Glomerular visceral epithelial cell (primary cell): ENCODE results near the gene DUSP16.
"Not testable (repeated sequence)": the region's sequence is repeated elsewhere in the genome, so short reads cannot be mapped to it uniquely, and the experiment has no call there.

Source experiments
- DNase-seq: peaks from one replicate; pipeline ENCODE4 v3.0.0-alpha.2; 2016; ENCODE audit errors: extremely low spot score

The DUSP16 gene

GRCh38 chr12:12562585-12563261, at the start of gene DUSP16:
DUSP16 (minus strand) TSS chr12:12562863; CDS start chr12:12521098, 41,765 bp downstream.
- peak; percentile 96 for DNase-seq

DNA sequence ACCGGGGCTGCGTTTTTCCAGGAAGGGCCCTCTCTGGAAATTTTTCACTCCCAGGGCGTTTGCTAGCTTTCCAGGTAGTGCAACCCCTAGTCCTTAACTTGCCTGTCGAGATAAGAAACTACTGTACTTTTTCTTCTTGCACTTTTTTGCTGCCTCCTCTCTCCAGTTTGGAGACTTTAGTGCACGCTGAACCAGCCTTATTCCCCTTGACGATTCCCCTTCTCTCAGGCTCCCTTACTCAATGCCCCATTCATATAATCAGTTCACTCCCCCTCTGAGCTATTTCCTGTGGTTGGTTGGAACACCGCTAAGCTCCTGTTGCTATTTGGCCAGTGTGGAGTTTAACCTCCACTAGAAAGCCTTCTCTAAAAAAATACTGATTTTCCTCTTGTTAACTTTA, 49.7 kb upstream of the DUSP16 start:
- DNase-seq = peak; percentile 44

DNA sequence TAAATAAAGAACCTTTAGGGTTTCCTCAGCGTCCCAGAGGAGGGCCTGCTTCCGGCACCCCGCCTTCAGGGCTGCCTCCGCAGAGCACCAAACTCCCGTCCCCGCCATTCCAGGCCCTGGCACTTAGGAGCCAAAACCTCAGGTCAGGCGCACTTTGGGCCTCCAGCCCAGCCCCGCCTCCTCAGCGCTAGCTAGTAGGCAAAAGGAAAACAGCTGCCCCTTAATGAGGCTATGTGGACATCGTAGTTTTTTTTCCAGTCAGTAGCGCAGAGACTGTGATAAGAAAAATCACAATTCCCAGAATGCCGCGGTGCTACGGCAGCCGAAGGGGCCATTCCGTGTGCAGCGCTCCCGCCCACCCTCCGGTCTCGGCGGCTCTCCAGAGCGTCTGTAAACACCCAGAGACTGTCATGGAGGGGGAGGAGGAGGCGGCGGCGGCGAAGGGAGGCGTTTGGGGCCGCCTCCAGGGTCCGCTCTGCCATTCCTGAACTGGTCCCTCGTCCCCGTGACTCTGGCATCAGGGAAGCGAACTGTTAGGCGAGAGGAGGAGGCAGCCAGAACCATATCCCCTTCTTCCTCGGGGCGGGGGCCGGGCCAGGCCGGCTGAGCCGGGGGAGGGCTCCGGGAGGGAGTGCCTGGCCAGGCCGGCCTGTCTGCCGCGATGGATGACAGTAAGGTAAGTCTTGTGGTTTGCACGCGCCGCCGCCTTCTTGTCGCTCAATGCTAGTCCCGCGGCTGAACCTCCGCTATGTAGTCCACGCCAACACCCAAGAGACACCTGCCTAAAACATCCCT, 49.0 kb upstream of the DUSP16 start, which contains the start of gene CREBL2:
CREBL2 (plus strand) TSS at position 365 of the 795 bp plus-strand sequence; CDS start at position 662, 297 bp downstream.
- peak; percentile 93 for DNase-seq

GRCh38 chr12:12610711-12611110, 48.0 kb upstream of the DUSP16 start:
- DNase-seq = no peak

- DNase-seq = no peak
These were observed 47.0 kb upstream of the DUSP16 start for GRCh38 chr12:12609692-12610091.

- peak; percentile 13 for DNase-seq
These were observed 45.9 kb upstream of the DUSP16 start for GRCh38 chr12:12608557-12608957.

DNA sequence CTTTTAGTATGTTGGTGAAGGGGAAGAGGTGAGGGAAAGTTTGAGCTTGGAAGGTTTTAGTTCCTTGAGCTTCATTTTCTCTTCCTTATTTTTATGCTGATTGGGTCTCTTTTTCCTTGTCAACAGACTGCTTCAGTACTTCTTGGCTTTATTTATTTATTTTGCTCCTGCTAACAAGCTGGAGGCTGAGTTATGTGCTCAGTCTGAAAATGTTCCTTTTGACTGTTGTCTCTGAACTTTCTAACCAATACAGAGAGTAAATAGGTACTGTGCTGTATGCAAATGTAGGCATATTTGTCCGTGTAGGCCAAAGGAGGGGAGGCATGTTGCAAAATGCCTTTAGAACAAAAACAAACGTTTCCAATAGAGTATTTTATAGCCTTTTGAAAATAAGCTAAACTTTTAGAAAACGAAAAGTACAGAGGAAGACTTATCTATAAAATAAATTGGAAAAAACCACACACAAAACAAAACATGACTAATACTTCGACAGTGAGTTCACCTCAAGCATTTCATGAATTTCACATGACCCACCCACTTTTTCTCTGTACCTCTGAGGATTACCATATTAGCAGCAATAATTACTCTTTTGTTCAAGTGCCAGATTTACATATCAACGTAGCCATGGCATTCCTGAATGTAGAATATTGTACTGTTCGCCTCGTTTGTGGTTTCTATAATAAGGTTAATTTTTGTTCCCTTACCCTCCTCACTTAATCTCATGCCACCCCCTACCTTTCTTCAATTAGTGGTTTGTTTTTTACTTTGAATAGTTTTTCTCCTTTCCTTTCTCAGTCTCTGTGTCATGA, 44.3 kb upstream of the DUSP16 start:
- peak; percentile 31 for DNase-seq

DNA sequence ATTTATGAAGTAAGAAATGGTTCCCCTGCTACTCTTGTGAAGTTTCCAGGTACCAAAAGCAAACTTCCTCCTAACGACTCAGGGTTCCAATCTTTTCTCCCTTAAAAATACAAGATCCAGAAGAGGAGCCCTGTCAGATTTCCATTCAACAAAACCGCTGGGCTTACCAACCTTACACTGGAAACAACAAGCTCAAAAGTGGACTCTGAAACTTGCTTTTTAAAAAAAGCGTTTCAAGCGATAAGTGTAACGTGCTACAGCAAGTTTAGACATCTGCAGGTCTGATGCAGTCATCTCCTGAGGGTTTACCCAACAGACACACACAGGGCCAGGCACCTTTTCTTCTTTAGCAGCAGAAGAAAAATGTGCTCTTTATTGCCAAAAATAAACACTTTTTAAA, 42.1 kb upstream of the DUSP16 start:
- no peak for DNase-seq

- no peak for DNase-seq
These were observed 38.0 kb upstream of the DUSP16 start for GRCh38 chr12:12600659-12601058.

- no peak for DNase-seq
These were observed 37.3 kb upstream of the DUSP16 start for GRCh38 chr12:12599750-12600643.

DNA sequence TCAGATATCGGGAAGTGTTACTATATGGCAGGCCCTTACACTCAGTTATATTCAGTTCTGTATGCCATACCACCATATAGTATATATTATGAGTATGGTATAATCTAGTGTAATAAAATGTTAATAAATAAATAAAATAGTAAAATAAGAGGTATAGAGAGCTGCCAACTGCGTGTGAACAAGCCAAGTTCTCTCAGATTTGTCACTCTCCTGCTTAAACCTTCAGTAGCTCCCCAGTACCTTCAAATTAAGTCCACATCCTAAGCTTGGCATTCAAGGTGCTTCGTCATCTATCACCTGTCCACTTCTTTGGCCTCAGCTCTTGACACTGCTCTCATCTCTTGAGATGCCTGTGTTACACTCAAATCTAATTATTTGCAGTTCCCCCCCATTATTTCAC, 36.2 kb upstream of the DUSP16 start:
- DNase-seq = no peak

GRCh38 chr12:12596598-12596997, 33.9 kb upstream of the DUSP16 start:
- DNase-seq = not testable (repeated sequence)

DNA sequence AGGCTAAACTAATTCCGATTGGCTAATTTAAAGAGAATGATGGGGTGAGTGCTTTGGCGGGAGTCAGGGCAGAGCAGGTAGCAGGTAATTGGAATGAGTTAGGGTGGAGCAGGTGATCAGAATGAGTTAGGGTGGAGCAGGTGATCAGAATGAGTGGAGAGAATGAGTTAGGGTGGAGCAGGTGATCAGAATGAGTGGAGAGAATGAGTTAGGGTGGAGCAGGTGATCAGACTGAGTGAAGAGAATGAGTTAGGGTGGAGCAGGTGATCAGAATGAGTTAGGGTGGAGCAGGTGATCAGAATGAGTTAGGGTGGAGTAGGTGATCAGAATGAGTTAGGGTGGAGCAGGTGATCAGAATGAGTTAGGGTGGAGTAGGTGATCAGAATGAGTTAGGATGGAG, 33.3 kb upstream of the DUSP16 start:
- DNase-seq = not testable (repeated sequence)

DNA sequence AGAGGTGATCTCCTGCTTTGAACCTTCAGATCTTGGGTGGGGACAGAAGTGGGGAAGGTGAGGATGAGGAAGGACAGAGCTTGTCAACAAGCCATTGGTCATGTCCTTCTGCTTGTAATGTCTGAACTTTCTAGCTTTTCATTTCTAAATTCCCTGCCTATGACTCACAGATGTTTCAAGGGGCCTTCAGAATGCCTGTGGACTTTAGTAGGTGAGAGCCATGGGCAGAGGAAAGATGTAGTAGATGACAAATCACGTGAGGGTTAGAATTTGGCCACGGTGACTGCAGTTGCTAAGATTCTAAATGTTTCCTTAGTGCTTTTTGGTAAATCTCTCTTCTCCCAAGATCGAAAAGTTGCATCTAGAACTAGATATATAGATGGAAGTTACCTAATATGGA, 30.3 kb upstream of the DUSP16 start:
- DNase-seq = peak; percentile 37

- no peak for DNase-seq
These were observed 28.3 kb upstream of the DUSP16 start for GRCh38 chr12:12590961-12591360.

DNA sequence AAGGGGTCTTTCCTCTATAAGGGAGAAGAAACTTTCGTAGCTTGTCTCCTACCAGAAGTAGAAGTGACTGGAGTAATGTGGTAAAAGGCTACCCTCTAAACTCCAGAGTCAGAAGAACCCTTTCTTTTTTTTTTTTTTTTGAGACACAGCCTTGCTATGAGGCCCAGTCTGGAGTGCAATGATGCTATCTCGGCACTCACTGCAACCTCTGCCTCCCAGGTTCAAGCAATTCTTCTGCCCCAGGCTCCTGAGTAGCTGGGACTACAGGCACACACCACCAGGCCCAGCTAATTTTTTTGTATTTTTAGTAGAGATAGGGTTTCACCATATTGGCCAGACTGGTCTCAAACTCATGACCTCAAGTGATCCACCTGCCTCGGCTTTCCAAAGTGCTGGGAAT, 25.8 kb upstream of the DUSP16 start:
- not testable (repeated sequence) for DNase-seq

GRCh38 chr12:12587878-12588277, 25.2 kb upstream of the DUSP16 start:
- DNase-seq = no peak

GRCh38 chr12:12586879-12587675, 24.4 kb upstream of the DUSP16 start:
- no peak for DNase-seq

DNA sequence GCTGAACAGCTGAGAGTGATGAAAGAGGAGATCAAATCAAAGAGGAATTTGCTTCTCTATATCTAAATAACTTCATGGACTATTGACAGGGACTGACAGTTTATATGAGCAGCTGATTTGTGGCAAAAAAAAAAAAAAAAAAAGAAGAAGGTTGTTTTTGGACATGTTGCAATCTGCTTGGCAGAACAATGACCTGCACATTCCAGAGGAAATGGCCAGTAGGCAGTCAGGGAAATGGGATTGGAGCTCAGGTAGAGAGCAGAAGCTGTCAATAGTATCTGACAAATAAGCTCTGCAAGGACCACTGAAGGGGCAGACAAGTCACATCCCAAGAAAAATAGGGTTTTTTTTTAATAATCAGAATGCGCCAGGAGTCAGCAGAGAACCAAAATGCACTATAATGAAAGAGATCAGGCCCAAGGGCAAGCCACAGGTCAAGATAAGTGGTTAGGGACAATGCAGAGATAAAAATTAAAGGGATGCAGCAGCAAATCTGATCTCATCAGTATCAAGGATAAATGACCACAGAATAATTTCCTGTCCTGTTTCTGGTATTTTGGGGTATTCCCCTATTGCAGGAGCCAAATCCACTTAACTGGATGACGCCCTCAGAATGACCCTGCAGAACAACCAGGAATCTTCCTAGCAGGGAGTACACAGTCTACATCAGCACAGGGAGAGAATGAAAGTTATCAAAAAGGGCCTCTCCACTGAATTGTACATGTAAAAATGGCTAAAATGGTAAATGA, 22.6 kb upstream of the DUSP16 start:
- DNase-seq = no peak
